Measurements from ENCODE around the gene FBXL3.

The FBXL3 gene

DNA sequence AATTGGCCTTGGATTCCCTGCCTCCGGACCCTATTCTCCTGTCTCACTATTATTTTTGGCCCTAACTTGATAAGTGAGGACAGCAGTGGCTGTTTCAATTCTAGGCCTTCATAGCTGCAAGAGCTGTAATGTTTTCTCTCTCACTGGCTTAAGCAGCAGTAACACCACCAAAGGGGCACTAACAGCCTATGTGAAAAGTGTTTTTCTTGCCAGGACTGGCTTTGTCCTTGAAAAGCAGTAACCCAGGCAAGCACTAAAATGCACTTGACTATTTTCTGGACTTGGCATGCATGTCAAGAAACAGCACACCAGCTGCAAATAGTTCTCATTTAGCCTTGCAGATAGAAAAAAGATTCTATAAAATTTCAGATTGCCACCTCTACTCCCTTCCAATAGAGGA lies 9.3 kb upstream of the FBXL3 start:
- no peak for TF ChIP-seq MYC (IDR thresholded peaks at IDR 0.05; ENCODE audit: low read depth, low read length)
- TF ChIP-seq, protein P1, sequence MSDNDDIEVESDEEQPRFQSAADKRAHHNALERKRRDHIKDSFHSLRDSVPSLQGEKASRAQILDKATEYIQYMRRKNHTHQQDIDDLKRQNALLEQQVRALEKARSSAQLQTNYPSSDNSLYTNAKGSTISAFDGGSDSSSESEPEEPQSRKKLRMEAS (IDR thresholded peaks at IDR 0.05; ENCODE audit: low read depth, low read length): no peak
- TF ChIP-seq, protein P2, sequence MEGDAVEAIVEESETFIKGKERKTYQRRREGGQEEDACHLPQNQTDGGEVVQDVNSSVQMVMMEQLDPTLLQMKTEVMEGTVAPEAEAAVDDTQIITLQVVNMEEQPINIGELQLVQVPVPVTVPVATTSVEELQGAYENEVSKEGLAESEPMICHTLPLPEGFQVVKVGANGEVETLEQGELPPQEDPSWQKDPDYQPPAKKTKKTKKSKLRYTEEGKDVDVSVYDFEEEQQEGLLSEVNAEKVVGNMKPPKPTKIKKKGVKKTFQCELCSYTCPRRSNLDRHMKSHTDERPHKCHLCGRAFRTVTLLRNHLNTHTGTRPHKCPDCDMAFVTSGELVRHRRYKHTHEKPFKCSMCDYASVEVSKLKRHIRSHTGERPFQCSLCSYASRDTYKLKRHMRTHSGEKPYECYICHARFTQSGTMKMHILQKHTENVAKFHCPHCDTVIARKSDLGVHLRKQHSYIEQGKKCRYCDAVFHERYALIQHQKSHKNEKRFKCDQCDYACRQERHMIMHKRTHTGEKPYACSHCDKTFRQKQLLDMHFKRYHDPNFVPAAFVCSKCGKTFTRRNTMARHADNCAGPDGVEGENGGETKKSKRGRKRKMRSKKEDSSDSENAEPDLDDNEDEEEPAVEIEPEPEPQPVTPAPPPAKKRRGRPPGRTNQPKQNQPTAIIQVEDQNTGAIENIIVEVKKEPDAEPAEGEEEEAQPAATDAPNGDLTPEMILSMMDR (IDR thresholded peaks at IDR 0.05; ENCODE audit: low read depth, low read length): no peak

DNA sequence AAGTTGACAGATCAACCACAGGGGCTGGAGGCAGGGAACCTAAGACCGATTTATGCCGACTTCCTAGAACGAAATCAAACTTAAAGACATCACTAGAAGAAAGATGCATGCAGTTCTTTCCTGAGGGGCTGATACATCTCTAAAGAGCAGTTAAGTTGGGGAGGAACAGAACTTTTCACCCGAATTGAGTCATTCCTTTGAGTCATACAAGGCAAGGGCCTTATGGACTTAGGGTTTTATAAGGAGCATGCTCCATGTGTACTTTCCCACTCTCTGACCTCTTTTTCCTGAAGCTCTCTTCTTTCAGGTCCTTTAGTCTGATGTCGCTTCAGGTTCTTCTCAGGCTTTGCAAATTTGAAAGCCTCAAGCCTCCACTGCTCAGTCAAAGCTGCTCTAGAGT lies 7.9 kb upstream of the FBXL3 start:
- TF ChIP-seq POLR2A (IDR thresholded peaks at IDR 0.05; ENCODE audit: extremely low read depth, insufficient read length): no peak
- TF ChIP-seq MYC (IDR thresholded peaks at IDR 0.05; ENCODE audit: low read depth, low read length): no peak
- TF ChIP-seq, protein P2 (IDR thresholded peaks at IDR 0.05; ENCODE audit: low read depth, low read length): no peak
- TF ChIP-seq, protein P1 (IDR thresholded peaks at IDR 0.05; ENCODE audit: low read depth, low read length): no peak
- H3K4me3 ChIP-seq (ENCODE audit: low read depth, low read length): no peak overlapping the region
- no peak for DNase-seq (ENCODE audit: low read depth)

More for the DNA sequence above, 9.3 kb upstream of the FBXL3 start:
- H3K4me3 ChIP-seq (ENCODE audit: low read depth, low read length): no peak overlapping the region
- DNase-seq (ENCODE audit: low read depth): no peak

DNA sequence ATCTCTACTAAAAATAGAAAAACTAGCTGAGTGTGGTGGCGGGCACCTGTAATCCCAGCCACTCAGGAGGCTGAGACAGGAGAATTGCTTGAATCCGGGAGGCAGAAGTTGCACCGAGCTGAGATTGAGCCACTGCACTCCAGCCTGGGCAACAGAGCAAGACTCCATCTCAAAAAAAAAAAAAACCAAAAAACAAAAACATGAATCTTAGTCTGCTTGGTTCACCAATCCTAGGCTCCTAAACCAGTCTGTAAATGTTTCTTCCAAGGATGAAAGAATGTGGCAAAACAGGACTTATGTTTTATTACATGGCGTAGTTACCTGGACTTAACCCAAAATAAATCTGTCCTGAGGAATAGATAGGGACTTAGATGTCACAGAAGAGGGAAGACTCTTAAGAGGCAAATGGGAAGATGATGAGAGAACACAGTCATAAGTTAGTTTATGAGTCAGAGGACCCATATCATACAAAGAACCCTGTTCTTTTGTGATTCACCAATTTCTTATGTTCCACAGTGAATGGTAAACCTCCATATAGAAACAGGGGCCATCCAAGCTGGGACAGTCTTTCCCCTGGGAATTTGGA lies 6.9 kb upstream of the FBXL3 start:
- DNase-seq (ENCODE audit: low read depth): no peak
- TF ChIP-seq POLR2A (IDR thresholded peaks at IDR 0.05; ENCODE audit: extremely low read depth, insufficient read length): no peak
- TF ChIP-seq, protein P2 (IDR thresholded peaks at IDR 0.05; ENCODE audit: low read depth, low read length): no peak
- TF ChIP-seq, protein P1 (IDR thresholded peaks at IDR 0.05; ENCODE audit: low read depth, low read length): no peak
- TF ChIP-seq MYC (IDR thresholded peaks at IDR 0.05; ENCODE audit: low read depth, low read length): no peak

DNA sequence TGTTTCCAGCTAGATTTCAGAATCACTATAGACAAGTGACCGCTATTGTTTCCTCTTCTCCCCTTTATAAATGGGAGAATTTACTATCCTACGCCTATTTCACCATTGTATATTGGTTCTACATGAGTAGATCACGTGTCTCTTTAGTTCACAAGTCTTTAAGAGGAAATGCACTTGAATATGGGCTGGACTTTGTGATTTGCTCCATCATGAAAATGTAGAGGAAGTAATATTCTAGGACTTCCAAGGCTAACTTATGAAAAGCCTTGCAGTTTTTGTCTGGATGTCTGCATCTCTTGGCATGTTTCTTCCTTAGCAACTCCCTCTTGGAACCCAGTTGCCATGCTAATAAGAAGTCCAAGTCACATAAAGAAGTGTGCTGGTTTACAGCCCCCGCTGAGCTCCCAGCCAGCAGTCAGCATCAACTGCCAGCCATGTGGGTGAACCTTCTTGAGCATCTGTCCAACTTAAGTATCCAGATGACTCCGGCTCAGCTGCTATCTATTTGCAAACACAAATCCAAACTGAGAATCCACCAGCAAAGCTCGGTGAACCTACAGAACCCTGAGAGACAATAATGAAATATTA lies 4.8 kb upstream of the FBXL3 start:
- no peak for DNase-seq (ENCODE audit: low read depth)
- no peak overlapping the region for H3K4me3 ChIP-seq (ENCODE audit: low read depth, low read length)
- TF ChIP-seq, protein P2 (IDR thresholded peaks at IDR 0.05; ENCODE audit: low read depth, low read length): no peak
- TF ChIP-seq, protein P1 (IDR thresholded peaks at IDR 0.05; ENCODE audit: low read depth, low read length): no peak
- TF ChIP-seq POLR2A (IDR thresholded peaks at IDR 0.05; ENCODE audit: extremely low read depth, insufficient read length) (no peak), MYC (IDR thresholded peaks at IDR 0.05; ENCODE audit: low read depth, low read length) (no peak)

More for the DNA sequence above, 6.9 kb upstream of the FBXL3 start:
- H3K4me3 ChIP-seq (ENCODE audit: low read depth, low read length): no peak overlapping the region

DNA sequence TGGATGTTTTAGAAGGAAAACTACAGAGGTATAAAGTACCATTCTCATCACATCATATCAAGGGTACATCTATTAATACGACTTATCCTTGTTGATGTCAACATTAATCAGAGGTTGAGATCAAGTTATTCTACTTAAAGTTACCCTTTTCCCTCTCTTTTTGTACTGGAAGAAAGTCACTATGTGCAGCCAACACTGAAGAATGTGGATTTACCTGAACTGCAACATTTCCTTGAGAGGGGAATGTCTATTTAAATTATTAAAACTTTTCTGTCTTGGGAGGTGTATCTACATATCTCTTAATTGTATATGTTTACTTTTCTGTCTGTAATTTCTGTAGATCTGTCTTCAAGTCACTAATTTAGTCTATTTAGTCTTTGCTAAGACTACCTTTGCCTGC lies 2.5 kb upstream of the FBXL3 start:
- no peak for DNase-seq (ENCODE audit: low read depth)
- TF ChIP-seq MYC (IDR thresholded peaks at IDR 0.05; ENCODE audit: low read depth, low read length) (no peak), POLR2A (IDR thresholded peaks at IDR 0.05; ENCODE audit: extremely low read depth, insufficient read length) (no peak)
- H3K4me3 ChIP-seq (ENCODE audit: low read depth, low read length): no peak overlapping the region

DNA sequence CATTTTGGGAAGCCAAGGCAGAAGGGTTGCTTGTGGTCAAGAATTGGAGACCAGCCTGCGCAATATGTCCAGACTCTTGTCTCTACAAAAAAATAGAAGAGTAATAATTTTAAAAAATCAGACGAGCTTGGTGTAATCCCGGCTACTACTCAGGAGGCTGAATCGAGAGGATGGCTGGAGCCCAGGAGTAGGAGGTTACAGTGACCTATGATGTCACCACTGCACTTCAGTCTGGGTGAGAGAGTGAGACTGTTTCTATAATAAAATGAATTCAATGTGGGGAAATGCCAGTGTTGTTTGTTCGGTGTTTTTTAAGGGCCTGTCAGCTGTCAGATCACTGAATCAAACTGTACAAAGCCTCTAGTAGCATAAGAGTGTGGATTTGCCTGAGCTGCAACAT lies 1.2 kb upstream of the FBXL3 start:
- no peak overlapping the region for H3K4me3 ChIP-seq (ENCODE audit: low read depth, low read length)
- TF ChIP-seq MYC (IDR thresholded peaks at IDR 0.05; ENCODE audit: low read depth, low read length) (no peak), POLR2A (IDR thresholded peaks at IDR 0.05; ENCODE audit: extremely low read depth, insufficient read length) (no peak)
- TF ChIP-seq, protein P2 (IDR thresholded peaks at IDR 0.05; ENCODE audit: low read depth, low read length): no peak
- TF ChIP-seq, protein P1 (IDR thresholded peaks at IDR 0.05; ENCODE audit: low read depth, low read length): no peak
- no peak for DNase-seq (ENCODE audit: low read depth)

Data from NB4 (cell line).